ENCODE measurements around the gene ELOA2.
"Not testable (repeated sequence)": the region's sequence is repeated elsewhere in the genome, so short reads cannot be mapped to it uniquely, and the experiment has no call there.

Gene ELOA2, protein sequence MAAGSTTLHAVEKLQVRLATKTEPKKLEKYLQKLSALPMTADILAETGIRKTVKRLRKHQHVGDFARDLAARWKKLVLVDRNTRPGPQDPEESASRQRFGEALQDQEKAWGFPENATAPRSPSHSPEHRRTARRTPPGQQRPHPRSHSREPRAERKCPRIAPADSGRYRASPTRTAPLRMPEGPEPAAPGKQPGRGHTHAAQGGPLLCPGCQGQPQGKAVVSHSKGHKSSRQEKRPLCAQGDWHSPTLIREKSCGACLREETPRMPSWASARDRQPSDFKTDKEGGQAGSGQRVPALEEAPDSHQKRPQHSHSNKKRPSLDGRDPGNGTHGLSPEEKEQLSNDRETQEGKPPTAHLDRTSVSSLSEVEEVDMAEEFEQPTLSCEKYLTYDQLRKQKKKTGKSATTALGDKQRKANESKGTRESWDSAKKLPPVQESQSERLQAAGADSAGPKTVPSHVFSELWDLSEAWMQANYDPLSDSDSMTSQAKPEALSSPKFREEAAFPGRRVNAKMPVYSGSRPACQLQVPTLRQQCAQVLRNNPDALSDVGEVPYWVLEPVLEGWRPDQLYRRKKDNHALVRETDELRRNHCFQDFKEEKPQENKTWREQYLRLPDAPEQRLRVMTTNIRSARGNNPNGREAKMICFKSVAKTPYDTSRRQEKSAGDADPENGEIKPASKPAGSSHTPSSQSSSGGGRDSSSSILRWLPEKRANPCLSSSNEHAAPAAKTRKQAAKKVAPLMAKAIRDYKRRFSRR

GRCh38 chr18:47035156-47035671 lies at the start of gene ELOA2:
ELOA2 (minus strand) TSS chr18:47035621; CDS start chr18:47035264, 357 bp downstream.
- intact Hi-C loops (cut with DNase I), result no loop called here
- no peak for DNase-seq

DNA sequence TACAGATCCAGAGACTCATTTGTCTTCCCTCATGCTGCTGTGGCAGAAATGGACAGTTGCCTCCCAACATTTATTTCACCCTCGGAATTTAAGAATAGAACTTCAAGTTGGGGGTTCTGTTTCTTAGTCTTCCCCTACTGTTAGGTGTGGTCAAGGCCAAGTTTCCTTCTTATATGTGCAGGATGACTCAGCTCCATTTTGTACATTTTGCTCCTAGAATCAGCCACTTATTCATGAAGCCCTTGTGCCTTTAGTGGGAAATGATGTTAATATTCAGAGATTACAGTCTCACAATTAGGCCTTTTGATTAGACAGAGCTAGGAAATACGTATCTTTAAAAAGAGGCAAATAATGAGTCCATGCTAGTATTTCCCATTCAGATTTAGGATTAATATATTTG lies 46.2 kb upstream of the ELOA2 start:
- intact Hi-C loops (cut with DNase I), result no loop called here
- no peak for DNase-seq

- intact Hi-C loops (cut with DNase I), result no loop called here
- DNase-seq, result no peak
Measured at GRCh38 chr18:47080872-47081271, 45.5 kb upstream of the ELOA2 start.

- intact Hi-C loops (cut with DNase I), result no loop called here
Measured at GRCh38 chr18:47077111-47077510, 41.7 kb upstream of the ELOA2 start.

GRCh38 chr18:47075098-47075883 lies 39.9 kb upstream of the ELOA2 start:
- DNase-seq, result no peak
- intact Hi-C loops (cut with DNase I), result no loop called here

More at GRCh38 chr18:47077111-47077510, 41.7 kb upstream of the ELOA2 start:
- DNase-seq, result peak in 1 of 10 donors; percentile 40

DNA sequence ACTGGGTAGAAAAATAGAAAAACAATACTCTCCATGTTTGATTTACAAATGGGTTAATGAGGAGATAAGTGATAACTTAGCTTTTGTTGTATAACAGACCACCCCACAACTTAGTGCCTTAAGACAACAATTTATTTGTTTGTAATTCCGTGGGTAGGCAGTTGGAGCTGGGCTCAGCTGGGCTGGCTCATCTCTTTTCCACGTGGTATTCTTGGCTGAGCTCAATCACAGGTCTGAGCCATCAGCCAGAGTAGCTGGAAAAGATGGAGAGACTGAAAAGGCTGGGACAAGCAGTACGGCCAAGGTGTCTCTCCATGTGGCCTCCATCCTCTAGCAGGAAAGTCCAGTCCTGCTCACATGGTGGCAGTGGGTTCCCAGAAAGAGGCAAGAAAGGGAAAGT lies 32.2 kb upstream of the ELOA2 start:
- intact Hi-C loops (cut with DNase I), result no loop called here
- no peak for DNase-seq

GRCh38 chr18:47063096-47063495 lies 27.7 kb upstream of the ELOA2 start:
- intact Hi-C loops (cut with DNase I), result no loop called here

DNA sequence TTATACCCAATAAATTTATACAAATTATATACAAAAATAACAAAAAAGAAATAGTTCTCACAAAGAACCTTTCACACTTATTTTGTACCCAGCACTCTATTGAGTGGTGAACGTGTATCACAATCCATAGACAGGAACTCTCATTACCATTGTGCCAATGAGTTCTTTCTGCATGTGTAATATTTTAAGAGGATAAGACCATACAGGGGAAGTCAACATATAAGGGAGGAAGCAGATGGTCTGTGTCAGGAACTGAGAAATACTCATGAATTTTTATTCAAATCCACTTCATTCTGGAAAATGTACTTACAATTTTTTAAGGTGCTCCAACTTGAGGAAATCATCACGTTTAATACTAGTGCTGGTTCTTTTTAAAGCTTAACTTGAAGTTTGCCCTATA lies 27.1 kb upstream of the ELOA2 start:
- no peak for DNase-seq
- intact Hi-C loops (cut with DNase I), result no loop called here

More at GRCh38 chr18:47063096-47063495, 27.7 kb upstream of the ELOA2 start:
- no peak for DNase-seq

GRCh38 chr18:47054369-47054768 lies 18.9 kb upstream of the ELOA2 start:
- DNase-seq, result no peak
- intact Hi-C loops (cut with DNase I), result loop anchor here (5.0 kb wide), 2 partner anchors 48 to 693 kb away; no protein-coding TSS in a partner anchor

DNA sequence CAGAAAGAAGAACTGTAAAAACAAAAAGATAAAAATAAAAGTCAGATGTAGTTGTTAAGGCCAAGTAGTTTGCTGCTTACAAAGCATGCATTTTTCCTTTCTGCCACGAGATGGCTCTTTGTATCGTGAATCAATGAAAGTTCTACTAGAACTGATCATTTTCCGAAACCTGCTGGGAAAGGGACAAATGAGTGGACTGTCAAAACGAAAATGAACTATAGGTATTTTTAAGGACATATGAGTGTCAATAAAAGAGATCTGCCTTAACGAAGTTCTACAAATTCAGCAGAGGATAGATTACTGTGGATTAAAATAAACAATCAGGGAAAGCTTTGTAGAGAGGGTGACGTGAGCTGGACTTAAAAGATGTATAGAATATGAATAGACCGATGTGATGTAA lies 15.0 kb upstream of the ELOA2 start:
- DNase-seq, result peak in 1 of 10 donors; percentile 26
- intact Hi-C loops (cut with DNase I), result loop anchor here (1.0 to 5.0 kb wide), 3 partner anchors 52 to 697 kb away; no protein-coding TSS in a partner anchor

GRCh38 chr18:47040982-47041381 lies 5.6 kb upstream of the ELOA2 start:
- intact Hi-C loops (cut with DNase I), result no loop called here
- DNase-seq, result no peak

GRCh38 chr18:47036927-47037578 lies 1.6 kb upstream of the ELOA2 start:
- no peak for DNase-seq
- intact Hi-C loops (cut with DNase I), result no loop called here

GRCh38 chr18:47036298-47036874 lies 965 bp upstream of the ELOA2 start:
- intact Hi-C loops (cut with DNase I), result no loop called here
- no peak for DNase-seq

DNA sequence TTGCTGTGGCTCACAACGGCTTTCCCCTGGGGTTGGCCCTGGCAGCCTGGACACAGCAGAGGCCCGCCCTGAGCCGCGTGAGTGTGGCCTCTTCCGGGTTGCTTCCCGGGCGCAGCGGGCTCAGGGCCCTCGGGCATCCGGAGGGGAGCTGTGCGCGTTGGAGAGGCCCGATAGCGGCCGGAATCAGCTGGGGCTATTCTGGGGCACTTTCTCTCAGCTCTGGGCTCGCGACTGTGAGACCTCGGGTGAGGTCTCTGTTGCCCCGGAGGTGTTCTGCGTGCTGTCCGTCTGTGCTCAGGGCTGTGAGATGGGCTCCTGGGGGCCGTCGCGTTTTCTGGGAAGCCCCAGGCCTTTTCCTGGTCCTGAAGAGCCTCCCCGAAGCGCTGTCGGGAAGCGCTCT lies 830 bp downstream of the ELOA2 start:
- DNase-seq; intact Hi-C loops (cut with DNase I): not testable (repeated sequence)

GRCh38 chr18:47032945-47033344 lies 2.5 kb downstream of the ELOA2 start:
- intact Hi-C loops (cut with DNase I), result no loop called here

GRCh38 chr18:47030887-47031286 lies 4.5 kb downstream of the ELOA2 start:
- DNase-seq; intact Hi-C loops (cut with DNase I): not testable (repeated sequence)

More at GRCh38 chr18:47032945-47033344, 2.5 kb downstream of the ELOA2 start:
- no peak for DNase-seq

- intact Hi-C loops (cut with DNase I); DNase-seq: not testable (repeated sequence)
Measured at GRCh38 chr18:47029684-47030353, 5.6 kb downstream of the ELOA2 start.

- intact Hi-C loops (cut with DNase I); DNase-seq: not testable (repeated sequence)
Measured at GRCh38 chr18:47028738-47029137, 6.7 kb downstream of the ELOA2 start.
